GM12873 (cell line): ENCODE data around the gene STAT1.

Source experiments
- CTCF ChIP-seq: IDR thresholded peaks from 2 replicates; pipeline ENCODE4 v1.5.1; 2012; ENCODE audit warnings: low read depth, mild to moderate bottlenecking, moderate library complexity, low read length, control low read depth; ENCODE audit not compliant: insufficient read depth; ENCODE audit errors: missing control alignments

The STAT1 gene

GRCh38 chr2:190947141-190947540 is 66.8 kb downstream of the STAT1 start:
- no peak for TF ChIP-seq CTCF

- TF ChIP-seq CTCF: no peak
Measured at GRCh38 chr2:190943706-190944105, 70.3 kb downstream of the STAT1 start.

GRCh38 chr2:190942697-190943096 is 71.3 kb downstream of the STAT1 start:
- no peak for TF ChIP-seq CTCF

DNA sequence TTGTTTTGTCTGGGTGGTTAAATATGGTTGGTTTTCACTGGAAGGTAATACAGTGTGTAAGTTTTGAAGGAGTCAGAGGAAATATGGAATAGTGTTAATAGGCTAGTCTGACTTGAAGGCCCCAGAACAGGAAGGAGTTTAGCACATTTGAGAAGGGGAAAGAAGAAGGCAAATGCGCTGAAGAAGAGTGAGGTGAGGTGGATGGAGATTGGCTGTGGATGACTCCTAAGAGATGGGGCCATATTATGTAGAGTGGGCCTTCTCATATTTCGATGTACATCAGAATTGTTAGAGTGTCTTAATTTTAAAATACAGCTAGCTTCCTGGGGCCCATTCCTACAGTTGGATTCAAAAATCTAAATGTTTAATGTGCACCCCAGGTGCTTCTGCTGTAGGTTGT is 72.4 kb downstream of the STAT1 start:
- no peak for TF ChIP-seq CTCF

DNA sequence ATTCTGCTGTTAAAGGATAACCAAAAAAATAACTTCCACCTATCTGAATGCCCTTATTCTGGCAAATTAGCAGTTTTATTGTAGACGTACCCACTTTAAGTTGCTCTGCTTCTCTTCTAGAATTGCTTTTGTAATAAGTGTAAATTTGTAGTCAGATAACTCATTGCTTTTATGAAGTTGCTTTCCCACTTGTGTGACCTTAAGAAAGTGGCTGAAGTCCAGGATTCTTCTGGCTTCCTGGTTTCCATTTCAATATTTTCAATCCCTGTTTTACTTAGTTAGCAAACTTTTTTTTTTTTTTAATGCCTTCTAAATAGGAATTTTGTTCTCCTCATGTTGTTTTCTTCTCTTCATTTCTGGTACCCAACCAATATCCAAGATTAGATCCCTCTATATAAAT is 73.5 kb downstream of the STAT1 start:
- TF ChIP-seq CTCF: no peak

GRCh38 chr2:190938771-190939335 is 75.1 kb downstream of the STAT1 start:
- no peak for TF ChIP-seq CTCF

- no peak for TF ChIP-seq CTCF
Measured at GRCh38 chr2:190935054-190935453, 78.9 kb downstream of the STAT1 start.
